ENCODE results near the gene PAQR6.

The PAQR6 gene

GRCh38 chr1:156247460-156248322 lies at the start of gene PAQR6:
TSS of gene PAQR6 (minus strand) at chr1:156248056. CDS start at chr1:156246731, 1,325 bp downstream.
- DNase-seq (ENCODE audit: low read depth, low spot score), result no peak

- DNase-seq (ENCODE audit: low read depth, low spot score), result no peak
Measured at GRCh38 chr1:156295391-156295947, 47.6 kb upstream of the PAQR6 start, which contains the start of gene GLMP. TSS of gene GLMP (minus strand) at chr1:156295679. CDS start at chr1:156295645, 34 bp downstream.

GRCh38 chr1:156293895-156294294 lies 46.0 kb upstream of the PAQR6 start:
- no peak for DNase-seq (ENCODE audit: low read depth, low spot score)

GRCh38 chr1:156293098-156293434 lies 45.2 kb upstream of the PAQR6 start:
- no peak for DNase-seq (ENCODE audit: low read depth, low spot score)

GRCh38 chr1:156291226-156292061 lies 43.6 kb upstream of the PAQR6 start:
- DNase-seq (ENCODE audit: low read depth, low spot score), result peak; percentile 59

- DNase-seq (ENCODE audit: low read depth, low spot score), result no peak
Measured at GRCh38 chr1:156289857-156290256, 42.0 kb upstream of the PAQR6 start.

GRCh38 chr1:156286061-156286460 lies 38.2 kb upstream of the PAQR6 start:
- no peak for DNase-seq (ENCODE audit: low read depth, low spot score)

- no peak for DNase-seq (ENCODE audit: low read depth, low spot score)
Measured at GRCh38 chr1:156285437-156285836, 37.6 kb upstream of the PAQR6 start.

- DNase-seq (ENCODE audit: low read depth, low spot score), result no peak
Measured at GRCh38 chr1:156284757-156285156, 36.9 kb upstream of the PAQR6 start.

- DNase-seq (ENCODE audit: low read depth, low spot score), result no peak
Measured at GRCh38 chr1:156284112-156284511, 36.3 kb upstream of the PAQR6 start, which contains the start of gene TMEM79. TSS of gene TMEM79 (plus strand) at chr1:156284325. CDS start at chr1:156285227, 902 bp downstream.

GRCh38 chr1:156283521-156283920 lies 35.7 kb upstream of the PAQR6 start:
- DNase-seq (ENCODE audit: low read depth, low spot score), result no peak

- DNase-seq (ENCODE audit: low read depth, low spot score), result peak; percentile 94
Measured at GRCh38 chr1:156282479-156283222, 34.8 kb upstream of the PAQR6 start, which contains the start of gene SMG5. TSS of gene SMG5 (minus strand) at chr1:156282825. CDS start at chr1:156282680, 145 bp downstream.

- DNase-seq (ENCODE audit: low read depth, low spot score), result no peak
Measured at GRCh38 chr1:156281693-156282478, 34.0 kb upstream of the PAQR6 start.

- no peak for DNase-seq (ENCODE audit: low read depth, low spot score)
Measured at GRCh38 chr1:156281281-156281680, 33.4 kb upstream of the PAQR6 start.

GRCh38 chr1:156279837-156280236 lies 32.0 kb upstream of the PAQR6 start:
- DNase-seq (ENCODE audit: low read depth, low spot score), result no peak

- DNase-seq (ENCODE audit: low read depth, low spot score), result no peak
Measured at GRCh38 chr1:156276966-156277381, 29.1 kb upstream of the PAQR6 start.

- DNase-seq (ENCODE audit: low read depth, low spot score), result no peak
Measured at GRCh38 chr1:156276532-156276931, 28.7 kb upstream of the PAQR6 start.

- DNase-seq (ENCODE audit: low read depth, low spot score), result no peak
Measured at GRCh38 chr1:156270314-156270713, 22.5 kb upstream of the PAQR6 start.

- no peak for DNase-seq (ENCODE audit: low read depth, low spot score)
Measured at GRCh38 chr1:156268336-156268735, 20.5 kb upstream of the PAQR6 start.

GRCh38 chr1:156266051-156266450 lies 18.2 kb upstream of the PAQR6 start:
- no peak for DNase-seq (ENCODE audit: low read depth, low spot score)

GRCh38 chr1:156263288-156263655 lies 15.4 kb upstream of the PAQR6 start:
- DNase-seq (ENCODE audit: low read depth, low spot score), result no peak

Data from smooth muscle cell of the brain vasculature (primary cell).